Subcutaneous adipose tissue (tissue), 4 donors: ENCODE data around the gene SNUPN. TPM values are rescaled to one million over a fixed set of nuclear protein-coding genes. Genes with fewer than 3 reads are reported as not detected.

Experiments
- total RNA-seq, 4 donors: library from RNA; depleted of rRNA; stranded (reverse); fragments of >200 nt; gene quantifications; one replicate each; pipeline ENCODE4 v1.1.0, GENCODE V29; 2016
- TF ChIP-seq, protein P1 (sequence below): fragments of 450-650 bp; IDR thresholded peaks from one replicate; pipeline ENCODE4 v1.5.1; 2016; ENCODE audit warnings: low read depth, mild to moderate bottlenecking, control low read depth, antibody characterized with exemption, moderate library complexity

Gene SNUPN
- total RNA-seq, 4 donors from 2014 or later: 19.7 to 23.3 (median 21.9) TPM

DNA sequence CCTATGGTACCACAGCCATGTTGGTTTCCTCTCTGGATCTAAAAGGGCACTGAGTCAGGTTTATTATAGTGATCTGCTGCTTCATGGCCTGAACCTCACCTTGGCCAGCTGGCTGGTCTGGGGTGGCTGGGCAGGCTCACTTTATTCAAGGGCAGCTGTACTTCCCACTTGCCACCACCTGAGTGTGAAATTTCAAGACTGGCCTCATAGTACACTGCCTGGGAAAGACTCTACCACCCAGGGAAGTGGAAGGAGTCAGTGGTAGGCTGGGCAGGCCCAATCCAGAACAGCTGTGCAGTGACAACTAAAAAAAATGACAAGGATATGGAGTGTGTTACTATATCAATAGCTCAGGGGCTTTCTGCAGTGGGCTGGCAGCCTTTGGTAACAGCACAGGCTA lies 8.8 kb downstream of the SNUPN start:
- TF ChIP-seq, protein P1, sequence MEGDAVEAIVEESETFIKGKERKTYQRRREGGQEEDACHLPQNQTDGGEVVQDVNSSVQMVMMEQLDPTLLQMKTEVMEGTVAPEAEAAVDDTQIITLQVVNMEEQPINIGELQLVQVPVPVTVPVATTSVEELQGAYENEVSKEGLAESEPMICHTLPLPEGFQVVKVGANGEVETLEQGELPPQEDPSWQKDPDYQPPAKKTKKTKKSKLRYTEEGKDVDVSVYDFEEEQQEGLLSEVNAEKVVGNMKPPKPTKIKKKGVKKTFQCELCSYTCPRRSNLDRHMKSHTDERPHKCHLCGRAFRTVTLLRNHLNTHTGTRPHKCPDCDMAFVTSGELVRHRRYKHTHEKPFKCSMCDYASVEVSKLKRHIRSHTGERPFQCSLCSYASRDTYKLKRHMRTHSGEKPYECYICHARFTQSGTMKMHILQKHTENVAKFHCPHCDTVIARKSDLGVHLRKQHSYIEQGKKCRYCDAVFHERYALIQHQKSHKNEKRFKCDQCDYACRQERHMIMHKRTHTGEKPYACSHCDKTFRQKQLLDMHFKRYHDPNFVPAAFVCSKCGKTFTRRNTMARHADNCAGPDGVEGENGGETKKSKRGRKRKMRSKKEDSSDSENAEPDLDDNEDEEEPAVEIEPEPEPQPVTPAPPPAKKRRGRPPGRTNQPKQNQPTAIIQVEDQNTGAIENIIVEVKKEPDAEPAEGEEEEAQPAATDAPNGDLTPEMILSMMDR: no peak

DNA sequence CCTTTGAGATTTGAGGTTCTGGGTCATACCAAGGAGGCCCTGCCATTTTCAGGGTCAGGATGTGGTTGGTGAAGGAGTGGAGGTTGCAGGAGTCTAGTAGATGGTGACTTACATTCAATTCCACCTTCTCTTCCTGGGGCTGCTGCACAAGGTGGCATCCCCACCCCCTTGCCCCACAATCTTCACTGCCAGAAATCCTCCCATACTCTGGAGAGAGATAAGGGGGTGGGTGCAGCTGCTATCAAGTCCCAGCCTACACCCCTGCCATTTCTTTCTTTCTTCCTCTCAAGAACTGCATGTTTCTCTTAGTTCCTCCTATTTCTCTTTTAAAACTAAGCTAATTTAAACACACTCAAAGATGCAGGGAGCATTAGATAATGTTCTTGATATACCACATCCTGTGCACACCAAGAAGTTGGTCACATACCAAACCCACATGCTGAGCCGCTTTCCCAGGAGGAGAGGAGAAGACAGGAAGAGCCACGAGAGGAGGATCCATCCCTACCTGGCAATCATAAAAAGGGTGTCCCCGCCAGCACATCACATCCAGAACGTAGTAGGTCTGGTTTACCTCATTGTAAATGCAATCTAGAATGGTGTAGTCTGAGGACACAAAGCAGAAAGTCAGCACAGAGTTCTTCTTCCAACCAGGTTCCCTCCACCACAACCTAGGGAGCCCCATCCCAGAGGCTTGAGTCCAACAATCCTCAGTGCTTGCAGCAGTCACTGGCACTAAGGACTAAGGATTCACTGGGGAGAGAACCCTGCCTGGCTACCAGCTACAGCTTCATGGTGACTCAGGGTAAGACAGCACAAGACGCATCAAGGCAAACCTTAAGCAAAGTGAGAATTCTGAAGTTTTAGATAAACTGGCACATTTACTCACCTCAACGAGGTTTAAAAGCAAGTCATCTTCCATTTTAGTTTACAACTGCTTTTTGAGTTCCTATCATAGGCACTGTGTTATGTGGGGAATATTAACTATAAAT lies 18.5 kb downstream of the SNUPN start:
- TF ChIP-seq, protein P1: no peak

GRCh38 chr15:75606026-75606425 lies 19.5 kb downstream of the SNUPN start:
- TF ChIP-seq, protein P1: no peak

DNA sequence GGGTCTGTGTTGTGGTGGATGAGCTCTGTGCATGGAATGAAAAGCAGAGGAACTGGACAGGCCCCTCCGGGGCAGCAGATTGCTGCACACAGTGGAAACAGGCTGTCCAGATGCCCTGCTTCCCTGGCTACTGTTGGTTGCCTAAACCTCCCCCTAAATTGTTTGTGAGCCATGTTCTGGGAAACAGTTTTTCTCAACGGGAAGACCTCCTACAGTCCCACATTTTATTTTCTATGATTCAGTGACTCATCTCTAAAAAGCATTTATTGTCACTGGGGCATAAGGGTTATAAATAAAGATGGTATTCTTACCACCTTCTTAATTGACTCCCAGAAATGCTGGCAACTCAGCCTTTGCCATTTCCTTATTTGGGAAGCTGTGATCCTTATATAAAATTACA lies 26.1 kb downstream of the SNUPN start:
- TF ChIP-seq, protein P1: no peak

DNA sequence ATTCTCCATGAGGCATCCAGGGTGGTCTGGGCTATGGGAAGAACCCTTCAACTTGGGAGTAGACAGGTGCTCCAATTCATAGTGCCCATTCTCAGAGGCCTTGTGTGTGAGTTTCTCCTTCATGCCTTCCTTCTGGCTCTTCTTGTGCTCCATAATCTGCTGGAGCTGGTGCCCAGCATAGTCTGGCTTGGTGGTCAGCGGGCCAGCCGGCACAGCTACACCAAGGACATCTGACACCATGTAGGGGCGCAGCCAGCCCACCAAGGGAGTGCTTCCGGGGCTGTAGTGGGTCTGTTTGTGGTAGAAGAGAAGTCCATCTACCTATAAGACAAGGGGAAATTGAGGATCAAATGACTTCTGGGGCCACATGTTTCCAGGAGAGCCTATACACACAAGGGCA lies 27.2 kb downstream of the SNUPN start:
- TF ChIP-seq, protein P1: no peak

DNA sequence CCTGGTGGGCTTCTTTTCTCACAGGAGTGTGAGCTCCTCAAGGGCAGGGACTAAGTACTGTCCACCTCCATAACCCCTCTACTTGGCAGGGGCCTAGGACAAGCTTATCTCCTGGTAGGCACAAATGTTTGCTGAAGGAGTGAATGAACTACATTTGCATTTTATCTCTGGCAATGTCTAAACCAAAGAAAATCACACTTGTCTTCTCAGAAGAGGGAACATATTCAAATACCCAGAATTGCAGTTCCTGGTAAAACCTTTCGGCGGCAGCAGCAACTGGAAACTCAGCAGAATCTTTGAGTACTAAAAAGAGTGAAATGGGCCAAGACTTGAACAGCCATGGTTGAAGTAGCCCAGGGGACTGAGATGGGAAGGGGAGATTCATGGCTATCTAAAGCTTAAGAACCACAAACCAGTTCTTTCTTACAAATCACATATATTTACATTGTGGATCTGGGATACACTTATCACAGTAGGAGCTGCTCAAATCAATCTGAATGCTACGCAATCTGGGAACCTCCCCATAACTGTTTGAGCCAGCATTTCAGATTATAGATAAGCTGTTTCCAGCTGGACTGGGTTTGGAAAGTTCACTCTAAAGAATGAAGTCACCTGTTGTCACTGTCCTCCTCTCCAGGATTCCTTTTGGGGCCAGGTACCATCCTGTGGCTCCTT lies 27.7 kb downstream of the SNUPN start:
- TF ChIP-seq, protein P1: no peak

GRCh38 chr15:75596703-75597345 lies 28.7 kb downstream of the SNUPN start:
- TF ChIP-seq, protein P1: no peak
